DOHH2 (cell line): ENCODE measurements around the gene MRPL45.

Experiments
- EZH2phosphoT487 ChIP-seq: fragments of 200-600 bp; sonication (generic); IDR thresholded peaks from 2 replicates; pipeline ENCODE4 v1.6.1; 2017; ENCODE audit warnings: borderline replicate concordance, mild to moderate bottlenecking, antibody characterized with exemption, low read length, moderate library complexity, mixed read lengths
- TF ChIP-seq, protein P1 (sequence below): fragments of 200-600 bp; sonication (generic); IDR thresholded peaks from one replicate; pipeline ENCODE4 v1.5.1; 2014; ENCODE audit warnings: antibody characterized with exemption, mild to moderate bottlenecking, low read depth, low read length; ENCODE audit not compliant: poor library complexity, severe bottlenecking

DNA sequence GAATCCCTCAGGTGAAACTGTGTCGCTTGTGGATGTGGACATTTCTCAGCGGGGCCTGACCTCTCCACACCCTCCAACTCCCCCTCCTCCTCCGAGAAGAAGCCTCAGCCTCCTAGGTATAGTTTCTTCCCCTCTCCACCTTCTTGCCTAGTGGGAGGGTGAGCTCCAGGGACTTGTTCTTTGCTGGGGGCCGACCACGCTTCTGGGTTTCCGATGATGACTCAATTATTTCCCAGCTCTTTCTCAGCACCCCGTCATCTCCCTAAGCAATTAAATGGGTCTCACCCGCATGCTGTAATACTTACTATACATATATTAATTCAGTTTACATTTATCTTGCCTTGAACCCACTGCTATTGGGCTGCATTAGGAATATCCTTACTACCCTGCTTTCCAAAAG, 67.8 kb downstream of the MRPL45 start:
- TF ChIP-seq, protein P1, sequence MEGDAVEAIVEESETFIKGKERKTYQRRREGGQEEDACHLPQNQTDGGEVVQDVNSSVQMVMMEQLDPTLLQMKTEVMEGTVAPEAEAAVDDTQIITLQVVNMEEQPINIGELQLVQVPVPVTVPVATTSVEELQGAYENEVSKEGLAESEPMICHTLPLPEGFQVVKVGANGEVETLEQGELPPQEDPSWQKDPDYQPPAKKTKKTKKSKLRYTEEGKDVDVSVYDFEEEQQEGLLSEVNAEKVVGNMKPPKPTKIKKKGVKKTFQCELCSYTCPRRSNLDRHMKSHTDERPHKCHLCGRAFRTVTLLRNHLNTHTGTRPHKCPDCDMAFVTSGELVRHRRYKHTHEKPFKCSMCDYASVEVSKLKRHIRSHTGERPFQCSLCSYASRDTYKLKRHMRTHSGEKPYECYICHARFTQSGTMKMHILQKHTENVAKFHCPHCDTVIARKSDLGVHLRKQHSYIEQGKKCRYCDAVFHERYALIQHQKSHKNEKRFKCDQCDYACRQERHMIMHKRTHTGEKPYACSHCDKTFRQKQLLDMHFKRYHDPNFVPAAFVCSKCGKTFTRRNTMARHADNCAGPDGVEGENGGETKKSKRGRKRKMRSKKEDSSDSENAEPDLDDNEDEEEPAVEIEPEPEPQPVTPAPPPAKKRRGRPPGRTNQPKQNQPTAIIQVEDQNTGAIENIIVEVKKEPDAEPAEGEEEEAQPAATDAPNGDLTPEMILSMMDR: no peak
- no peak for TF ChIP-seq EZH2phosphoT487
